Esophagus muscularis mucosa (tissue), 4 donors: Measurements from ENCODE around the gene ANTXR1.

Source experiments
- CTCF ChIP-seq, 3 experiments: fragments of 200-600 bp in 2 of 3; fragments of 450-650 bp in 1 of 3; sonication (generic) in 2 of 3; IDR thresholded peaks; one replicate each; pipeline ENCODE4 v1.5.1; 2017 to 2019; ENCODE audit warnings: antibody characterized with exemption in 3 of 3, mild to moderate bottlenecking in 2 of 3, moderate library complexity in 1 of 3
- EP300 ChIP-seq: sonication (generic); formaldehyde crosslinking; IDR thresholded peaks from one replicate; pipeline ENCODE4 v1.6.1; 2017; ENCODE audit warnings: antibody characterized with exemption
- POLR2A ChIP-seq: fragments of 450-650 bp; IDR thresholded peaks from one replicate; pipeline ENCODE4 v1.6.1; 2017; ENCODE audit warnings: antibody characterized with exemption, moderate library complexity, mild to moderate bottlenecking, low read depth
- POLR2AphosphoS5 ChIP-seq, 2 donors: sonication (generic); formaldehyde crosslinking; IDR thresholded peaks; one replicate each; pipeline ENCODE4 v1.6.1; 2017; ENCODE audit warnings: antibody characterized with exemption in 2 of 2

- no peak for TF ChIP-seq POLR2A
- peak; percentile 83 to 90 (median 86) for TF ChIP-seq CTCF (IDR thresholded peaks at IDR 0.05)
- no peak for TF ChIP-seq POLR2AphosphoS5 (IDR thresholded peaks at IDR 0.05)
- TF ChIP-seq EP300, result no peak
Observed at GRCh38 chr2:69012310-69013141, 453 bp upstream of the ANTXR1 start.
